D721Med (cell line): ENCODE results near the gene DMRT2.

Experiments used
- DNase-seq: peaks from one replicate; pipeline ENCODE4 v3.0.0; 2011; ENCODE audit warnings: low spot score; ENCODE audit not compliant: insufficient read length
- FAIRE-seq: peaks from 2 replicates; lab custom pipeline; 2011; peaks lifted over from hg19 to GRCh38; lab: Jason Lieb, UNC
- TF ChIP-seq, protein P1 (sequence below): IDR thresholded peaks from 2 replicates; pipeline ENCODE4 v1.5.1; 2012; ENCODE audit warnings: mild to moderate bottlenecking, control low read depth; ENCODE audit not compliant: insufficient read depth; ENCODE audit errors: missing control alignments

The DMRT2 gene

DNA sequence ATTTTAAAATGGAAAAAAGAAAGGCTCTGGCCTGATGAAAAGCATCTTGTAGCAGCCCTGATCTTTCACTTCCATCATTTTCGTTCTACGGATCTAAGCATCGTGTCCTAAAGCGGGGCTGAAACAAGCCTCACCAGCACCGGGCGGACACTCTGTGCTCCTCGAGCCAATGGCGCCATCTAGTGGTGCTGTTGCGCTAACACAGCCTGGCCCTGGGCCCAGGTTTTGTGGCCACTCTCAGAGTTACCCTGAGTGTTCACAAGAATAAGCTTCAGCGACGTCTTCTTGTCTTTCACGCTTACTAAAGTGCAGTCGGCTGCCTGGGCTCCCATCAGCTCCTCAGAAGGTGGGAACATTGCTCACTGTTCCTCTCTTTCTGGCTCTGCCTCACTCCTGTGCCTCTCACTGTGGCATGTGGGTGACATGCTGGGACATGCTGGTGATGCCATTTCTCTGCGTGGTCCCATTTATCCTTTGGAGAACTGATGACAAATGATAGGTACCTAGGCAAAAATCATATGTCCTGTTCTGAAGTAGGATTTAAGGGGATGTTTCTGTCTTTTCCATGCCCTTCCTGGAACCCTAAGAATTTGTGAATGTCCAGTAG lies 41.0 kb upstream of the DMRT2 start:
- peak; percentile 33 for DNase-seq
- no peak for FAIRE-seq
- TF ChIP-seq, protein P1, sequence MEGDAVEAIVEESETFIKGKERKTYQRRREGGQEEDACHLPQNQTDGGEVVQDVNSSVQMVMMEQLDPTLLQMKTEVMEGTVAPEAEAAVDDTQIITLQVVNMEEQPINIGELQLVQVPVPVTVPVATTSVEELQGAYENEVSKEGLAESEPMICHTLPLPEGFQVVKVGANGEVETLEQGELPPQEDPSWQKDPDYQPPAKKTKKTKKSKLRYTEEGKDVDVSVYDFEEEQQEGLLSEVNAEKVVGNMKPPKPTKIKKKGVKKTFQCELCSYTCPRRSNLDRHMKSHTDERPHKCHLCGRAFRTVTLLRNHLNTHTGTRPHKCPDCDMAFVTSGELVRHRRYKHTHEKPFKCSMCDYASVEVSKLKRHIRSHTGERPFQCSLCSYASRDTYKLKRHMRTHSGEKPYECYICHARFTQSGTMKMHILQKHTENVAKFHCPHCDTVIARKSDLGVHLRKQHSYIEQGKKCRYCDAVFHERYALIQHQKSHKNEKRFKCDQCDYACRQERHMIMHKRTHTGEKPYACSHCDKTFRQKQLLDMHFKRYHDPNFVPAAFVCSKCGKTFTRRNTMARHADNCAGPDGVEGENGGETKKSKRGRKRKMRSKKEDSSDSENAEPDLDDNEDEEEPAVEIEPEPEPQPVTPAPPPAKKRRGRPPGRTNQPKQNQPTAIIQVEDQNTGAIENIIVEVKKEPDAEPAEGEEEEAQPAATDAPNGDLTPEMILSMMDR = peak; percentile 95

DNA sequence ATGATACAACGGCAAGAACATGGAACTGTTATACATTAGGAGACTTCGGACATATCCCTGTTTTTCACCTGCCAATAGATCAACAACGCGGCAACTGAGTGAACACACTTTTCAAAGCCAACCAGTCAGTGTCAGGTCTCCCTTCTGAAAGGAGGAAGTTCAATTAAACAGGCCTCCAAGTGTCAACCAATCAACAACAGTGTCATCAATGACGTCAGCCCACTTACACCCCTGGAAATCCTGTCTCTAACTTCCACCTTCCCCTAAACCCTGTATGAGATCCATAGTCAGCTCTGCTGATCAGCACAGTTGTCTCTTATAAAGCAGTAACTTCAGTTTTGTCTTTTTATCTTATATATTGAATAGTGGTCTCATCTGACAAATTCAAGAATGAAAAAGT lies 37.1 kb upstream of the DMRT2 start:
- DNase-seq = no peak
- TF ChIP-seq, protein P1 = no peak
- FAIRE-seq = no peak

DNA sequence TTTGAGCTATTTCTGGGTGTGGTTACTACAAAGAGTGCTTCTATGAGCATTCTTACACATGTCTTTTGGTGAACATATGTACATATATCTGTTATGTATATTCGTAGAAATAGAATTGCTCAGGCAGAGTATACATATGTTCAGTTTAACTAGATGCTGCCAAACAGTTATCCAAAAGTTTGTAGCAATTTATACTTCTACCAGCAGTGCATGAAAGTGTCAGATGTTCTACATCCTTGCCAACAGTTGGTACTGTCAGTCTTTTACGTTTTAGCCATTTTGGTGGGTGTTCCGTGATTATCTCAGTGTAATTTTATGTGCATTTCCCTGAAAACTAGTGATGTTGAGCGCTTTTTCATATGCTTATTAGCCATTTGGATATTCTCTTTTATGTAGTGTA lies 35.9 kb upstream of the DMRT2 start:
- TF ChIP-seq, protein P1 = no peak
- no peak for FAIRE-seq
- no peak for DNase-seq

DNA sequence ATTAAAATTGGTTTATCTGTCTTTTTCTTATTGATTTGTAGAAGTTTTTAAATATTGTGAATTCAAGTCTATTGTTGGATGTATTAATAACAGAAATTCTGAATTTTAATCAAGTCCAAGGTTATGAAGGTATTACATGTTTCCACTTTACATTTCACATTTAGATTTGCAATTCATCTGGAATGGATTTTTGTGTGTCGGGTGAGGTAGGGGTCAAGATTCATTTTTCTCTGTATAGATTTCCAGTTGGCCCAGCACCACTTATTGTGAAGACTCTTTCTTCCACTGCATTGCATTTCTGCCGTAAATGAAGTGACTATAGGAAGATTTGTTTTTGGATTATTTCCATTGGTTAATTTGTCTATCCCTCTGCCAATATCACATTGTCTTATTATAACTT lies 35.5 kb upstream of the DMRT2 start:
- no peak for DNase-seq
- TF ChIP-seq, protein P1 = no peak

DNA sequence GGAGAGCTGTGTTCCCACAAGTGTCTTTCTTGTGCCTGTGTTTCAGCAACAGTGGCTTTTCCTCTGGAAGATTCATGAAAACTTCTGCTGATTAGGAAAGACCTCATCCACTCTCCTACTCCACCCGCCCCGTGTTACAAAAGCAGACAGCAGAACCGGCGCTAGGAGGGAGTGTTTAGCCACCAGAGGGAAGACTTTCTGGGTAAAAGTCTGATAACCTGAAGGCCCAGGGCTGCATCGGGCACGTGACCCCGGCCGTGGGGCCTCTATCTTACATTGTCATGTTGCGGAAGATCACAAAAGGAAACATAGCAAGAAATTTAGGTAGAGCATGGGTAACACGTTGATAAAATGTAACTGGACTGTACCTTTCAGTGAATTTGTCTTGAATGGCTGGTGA lies 32.0 kb upstream of the DMRT2 start:
- TF ChIP-seq, protein P1 = peak; percentile 16
- FAIRE-seq (no peak), DNase-seq (no peak)

More for the DNA sequence above, 35.5 kb upstream of the DMRT2 start:
- no peak for FAIRE-seq

DNA sequence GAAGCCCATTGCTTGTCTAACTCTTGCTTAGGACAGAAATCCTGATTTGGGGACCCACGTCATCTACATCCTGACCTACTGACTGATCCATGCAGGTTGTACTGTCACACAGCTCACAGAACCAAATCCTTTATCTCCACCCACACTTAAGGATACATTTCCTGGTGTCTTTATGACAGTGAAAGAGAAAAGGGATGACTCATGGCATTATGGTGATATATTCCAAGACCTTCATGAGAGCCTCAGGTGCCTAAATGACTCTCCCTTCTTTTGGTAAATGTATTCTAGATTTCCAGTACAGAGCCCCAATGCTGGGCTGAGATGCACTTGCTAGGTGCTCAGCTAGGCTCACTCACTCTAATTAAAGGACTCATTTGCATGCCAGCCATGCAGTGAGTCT lies 26.0 kb upstream of the DMRT2 start:
- no peak for FAIRE-seq
- TF ChIP-seq, protein P1 = no peak
- DNase-seq = no peak

DNA sequence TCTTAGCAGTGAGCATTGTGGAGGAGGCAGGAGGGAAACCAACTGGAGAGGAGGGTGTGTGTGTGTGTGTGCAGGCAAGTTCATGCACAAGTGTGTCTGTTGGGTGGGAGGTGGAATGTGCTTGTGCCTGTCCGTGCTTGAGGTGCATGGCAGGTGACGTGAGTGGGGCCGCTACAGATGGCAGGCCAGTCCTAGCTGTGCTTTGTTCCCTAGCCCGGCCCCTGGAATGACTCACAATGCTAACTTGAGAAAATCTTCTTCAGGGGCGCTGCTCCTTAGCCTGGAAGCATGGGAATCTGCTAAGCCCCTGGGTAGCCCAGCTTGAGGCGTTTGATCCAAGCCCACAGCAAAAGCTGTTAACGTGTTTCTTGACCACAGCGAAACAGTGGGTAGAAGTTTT lies 25.0 kb upstream of the DMRT2 start:
- FAIRE-seq = no peak
- no peak for DNase-seq
- TF ChIP-seq, protein P1 = no peak
